Neural crest cell (in vitro differentiated cells): ENCODE measurements around the gene S100A16. TPM values are rescaled to one million over a fixed set of nuclear protein-coding genes. Genes with fewer than 3 reads are reported as not detected.

Experiments used
- DNase-seq: peaks from one replicate; pipeline ENCODE4 v3.0.0; 2021; ENCODE audit warnings: low read depth, mixed read lengths, low spot score
- H3K27ac Mint-ChIP-seq: one replicate; pipeline ENCODE4 v1.8.0; 2021; ENCODE audit warnings: mild to moderate bottlenecking, mixed read lengths; ENCODE audit not compliant: unreplicated experiment
- H3K27me3 Mint-ChIP-seq: 2 replicates; pipeline ENCODE4 v1.8.0; 2021; ENCODE audit warnings: low read depth, mild to moderate bottlenecking, mixed read lengths
- H3K36me3 Mint-ChIP-seq: 2 replicates; pipeline ENCODE4 v1.8.0; 2021; ENCODE audit warnings: low read depth, mild to moderate bottlenecking, mixed read lengths
- H3K4me1 Mint-ChIP-seq: 2 replicates; pipeline ENCODE4 v1.8.0; 2021; ENCODE audit warnings: mixed read lengths
- H3K4me3 Mint-ChIP-seq: one replicate; pipeline ENCODE4 v1.8.0; 2021; ENCODE audit warnings: mild to moderate bottlenecking, mixed read lengths
- H3K9me3 Mint-ChIP-seq: 2 replicates; pipeline ENCODE4 v1.8.0; 2021; ENCODE audit warnings: mixed read lengths
- total RNA-seq: library from RNA; stranded (reverse); gene quantifications from 2 replicates; pipeline ENCODE4 v1.2.1, GENCODE V29; 2021
- TF ChIP-seq, protein P1 (sequence below): fragments of 200-600 bp; sonication (generic); conservative IDR thresholded peaks from 2 replicates; pipeline ENCODE4 v1.5.0; 2021; ENCODE audit warnings: antibody characterized with exemption, mild to moderate bottlenecking

Gene S100A16
- total RNA-seq, 1 donor from 2014 or later = 7.1 TPM

DNA sequence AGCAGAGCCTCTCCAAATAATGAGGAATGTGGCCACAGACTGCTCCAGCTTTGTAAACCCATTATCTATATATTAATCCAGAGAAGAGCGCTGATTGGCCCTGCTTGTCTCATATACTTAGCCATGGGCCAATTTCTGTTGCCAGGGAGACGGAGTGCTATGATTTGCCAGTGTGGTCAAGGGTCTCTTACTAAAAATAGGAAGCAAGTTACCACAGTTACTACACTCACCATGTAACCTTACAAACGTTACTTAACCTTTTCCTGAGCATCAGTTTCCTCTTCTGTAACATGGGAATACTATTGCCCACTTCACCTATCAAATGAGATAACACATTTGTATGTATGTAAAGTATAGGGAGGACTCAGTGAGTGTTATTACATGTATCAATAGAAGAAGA lies 39.6 kb downstream of the S100A16 start:
- DNase-seq = no peak
- peaks cover 37% of the 10 kb centered on the region for H3K4me1 Mint-ChIP-seq
- TF ChIP-seq, protein P1, sequence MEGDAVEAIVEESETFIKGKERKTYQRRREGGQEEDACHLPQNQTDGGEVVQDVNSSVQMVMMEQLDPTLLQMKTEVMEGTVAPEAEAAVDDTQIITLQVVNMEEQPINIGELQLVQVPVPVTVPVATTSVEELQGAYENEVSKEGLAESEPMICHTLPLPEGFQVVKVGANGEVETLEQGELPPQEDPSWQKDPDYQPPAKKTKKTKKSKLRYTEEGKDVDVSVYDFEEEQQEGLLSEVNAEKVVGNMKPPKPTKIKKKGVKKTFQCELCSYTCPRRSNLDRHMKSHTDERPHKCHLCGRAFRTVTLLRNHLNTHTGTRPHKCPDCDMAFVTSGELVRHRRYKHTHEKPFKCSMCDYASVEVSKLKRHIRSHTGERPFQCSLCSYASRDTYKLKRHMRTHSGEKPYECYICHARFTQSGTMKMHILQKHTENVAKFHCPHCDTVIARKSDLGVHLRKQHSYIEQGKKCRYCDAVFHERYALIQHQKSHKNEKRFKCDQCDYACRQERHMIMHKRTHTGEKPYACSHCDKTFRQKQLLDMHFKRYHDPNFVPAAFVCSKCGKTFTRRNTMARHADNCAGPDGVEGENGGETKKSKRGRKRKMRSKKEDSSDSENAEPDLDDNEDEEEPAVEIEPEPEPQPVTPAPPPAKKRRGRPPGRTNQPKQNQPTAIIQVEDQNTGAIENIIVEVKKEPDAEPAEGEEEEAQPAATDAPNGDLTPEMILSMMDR = no peak
- H3K27me3 Mint-ChIP-seq = no peaks in the 10 kb centered on the region
- H3K9me3 Mint-ChIP-seq = no peaks in the 10 kb centered on the region
- H3K27ac Mint-ChIP-seq = no peak overlapping the region
- H3K4me3 Mint-ChIP-seq = no peak overlapping the region
- no peaks in the 10 kb centered on the region for H3K36me3 Mint-ChIP-seq

DNA sequence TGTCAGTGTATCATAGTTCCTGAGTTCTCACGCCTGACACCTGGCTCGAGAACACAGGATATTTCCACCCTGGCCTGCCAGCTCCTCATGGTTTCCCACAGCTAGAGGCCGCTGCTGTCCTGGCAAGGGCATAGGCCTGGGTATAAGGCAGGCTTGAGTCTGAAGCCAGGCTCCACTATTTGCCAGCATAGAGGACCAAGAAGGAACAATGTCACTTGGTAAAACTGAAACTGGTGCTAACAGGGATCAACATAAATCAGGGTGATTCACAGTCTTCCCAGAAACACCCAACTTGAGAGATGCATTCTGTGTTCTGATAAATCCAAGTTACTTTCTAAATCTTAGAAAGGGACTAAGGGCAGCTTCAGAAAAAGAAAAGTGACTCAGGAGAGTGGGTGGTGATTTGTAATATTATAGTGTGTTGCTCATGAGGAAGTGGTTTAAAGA lies 40.3 kb downstream of the S100A16 start:
- TF ChIP-seq, protein P1 = peak; percentile 62
- H3K36me3 Mint-ChIP-seq = no peaks in the 10 kb centered on the region
- no peak overlapping the region for H3K4me3 Mint-ChIP-seq
- H3K9me3 Mint-ChIP-seq = no peaks in the 10 kb centered on the region
- H3K4me1 Mint-ChIP-seq = peaks cover 37% of the 10 kb centered on the region
- no peak overlapping the region for H3K27ac Mint-ChIP-seq
- no peaks in the 10 kb centered on the region for H3K27me3 Mint-ChIP-seq
- peak; percentile 36 for DNase-seq

DNA sequence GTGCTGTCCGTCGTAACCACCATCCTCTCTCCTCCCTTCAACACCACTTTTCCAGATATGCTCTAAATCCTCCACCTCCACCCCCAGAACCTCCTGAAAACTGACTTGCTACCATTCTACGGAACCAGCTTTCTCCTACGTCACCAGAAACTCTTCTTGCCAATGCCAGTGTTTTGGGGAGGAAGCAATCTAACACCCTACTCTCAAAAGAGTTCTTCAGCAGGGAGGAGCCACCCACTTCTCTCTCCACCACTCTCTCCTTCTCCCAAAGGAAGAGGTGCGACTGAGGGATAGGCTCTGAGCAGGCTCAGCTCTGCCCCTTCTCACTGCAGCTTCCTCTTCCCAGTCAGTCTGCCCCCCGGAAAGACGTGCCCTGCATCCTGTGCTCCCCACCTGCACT lies 41.2 kb downstream of the S100A16 start:
- Mint-ChIP-seq H3K27me3 (no peaks in the 10 kb centered on the region), H3K4me3 (no peak overlapping the region), H3K36me3 (no peaks in the 10 kb centered on the region), H3K27ac (no peak overlapping the region), H3K9me3 (no peaks in the 10 kb centered on the region), H3K4me1 (peaks cover 44% of the 10 kb centered on the region)
- TF ChIP-seq, protein P1 = no peak
- DNase-seq = no peak

DNA sequence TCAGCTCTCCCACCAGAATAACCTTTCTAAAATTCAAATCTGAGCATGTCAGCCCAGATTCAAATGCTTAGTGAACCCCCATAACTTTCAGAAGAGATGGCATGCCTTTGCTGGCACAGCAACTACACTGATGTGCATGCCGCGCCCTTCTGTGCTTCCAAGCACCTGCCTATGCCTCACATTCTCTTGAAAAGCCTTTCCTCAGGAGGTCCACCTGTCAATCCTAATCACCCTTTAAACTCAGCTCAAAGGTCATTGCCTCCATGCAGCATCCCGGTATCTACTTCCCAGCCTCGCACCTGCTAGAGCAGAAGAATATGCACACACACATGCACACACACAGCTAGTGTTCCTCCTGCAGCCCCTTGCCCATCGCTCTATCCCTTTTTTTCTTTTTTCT lies 42.1 kb downstream of the S100A16 start:
- Mint-ChIP-seq H3K27ac (peak overlapping the region; percentile 43), H3K4me3 (no peak overlapping the region), H3K9me3 (no peaks in the 10 kb centered on the region), H3K4me1 (peaks cover 53% of the 10 kb centered on the region), H3K27me3 (no peaks in the 10 kb centered on the region), H3K36me3 (no peaks in the 10 kb centered on the region)
- no peak for DNase-seq
- TF ChIP-seq, protein P1 = no peak

DNA sequence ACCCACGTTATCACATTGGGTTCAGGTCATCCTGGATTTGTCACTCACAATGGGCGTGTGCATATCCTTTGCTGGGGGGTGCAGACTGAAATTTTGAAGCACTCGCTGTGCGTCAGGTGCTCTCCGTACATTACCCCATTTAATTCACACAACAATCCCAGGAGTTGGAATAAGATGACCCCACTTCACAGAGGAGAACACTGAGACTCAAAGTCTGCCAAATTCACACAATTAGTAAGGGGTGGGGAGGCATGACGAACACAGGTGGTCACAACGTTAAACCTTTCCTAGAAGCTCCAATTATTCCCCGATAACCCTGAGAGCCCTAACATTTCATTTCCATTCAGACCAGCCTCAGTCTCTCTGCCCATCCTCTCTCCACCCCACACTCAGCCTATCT lies 43.5 kb downstream of the S100A16 start:
- no peaks in the 10 kb centered on the region for H3K27me3 Mint-ChIP-seq
- H3K36me3 Mint-ChIP-seq = no peaks in the 10 kb centered on the region
- peaks cover 56% of the 10 kb centered on the region for H3K4me1 Mint-ChIP-seq
- no peak overlapping the region for H3K4me3 Mint-ChIP-seq
- H3K27ac Mint-ChIP-seq = no peak overlapping the region
- TF ChIP-seq, protein P1 = no peak
- DNase-seq = no peak
- no peaks in the 10 kb centered on the region for H3K9me3 Mint-ChIP-seq
